GM12878 (cell line): Measurements from ENCODE around the gene TMEM150B. TPM values are rescaled to one million over a fixed set of nuclear protein-coding genes. Genes with fewer than 3 reads are reported as not detected.

Experiments
- ATF2 ChIP-seq: IDR thresholded peaks from 2 replicates; pipeline ENCODE4 v1.6.1; 2012; ENCODE audit warnings: low read length, inconsistent platforms
- CBX5 ChIP-seq: sonication (generic); IDR thresholded peaks from 2 replicates; pipeline ENCODE4 v1.6.1; 2016; ENCODE audit warnings: low read depth, moderate library complexity, mild to moderate bottlenecking, inconsistent platforms
- EZH2 ChIP-seq: IDR thresholded peaks from 2 replicates; pipeline ENCODE4 v1.6.1; 2012; ENCODE audit warnings: low read depth, mild to moderate bottlenecking, control low read depth, inconsistent platforms, low read length, borderline replicate concordance; ENCODE audit not compliant: control insufficient read depth
- HCFC1 ChIP-seq: fragments of 150-350 bp; IDR thresholded peaks from 2 replicates; pipeline ENCODE4 v1.6.1; 2014; ENCODE audit warnings: low read length
- MAX ChIP-seq: IDR thresholded peaks from 2 replicates; pipeline ENCODE4 v1.6.1; 2012; ENCODE audit warnings: low read depth, low read length, improper control_type of control experiment
- PRDM15 ChIP-seq: fragments of 450-650 bp; formaldehyde crosslinking; IDR thresholded peaks from 2 replicates; pipeline ENCODE4 v1.4.0; 2020; ENCODE audit warnings: mild to moderate bottlenecking, moderate library complexity
- SRF ChIP-seq, 2 experiments: IDR thresholded peaks; 2 replicates each; pipeline ENCODE4 v1.6.1; 2011; ENCODE audit warnings: low read depth in 2 of 2, low read length in 2 of 2, mild to moderate bottlenecking in 1 of 2, moderate library complexity in 1 of 2
- TARDBP ChIP-seq: IDR thresholded peaks from 2 replicates; pipeline ENCODE4 v1.6.1; 2016; ENCODE audit warnings: borderline replicate concordance
- ZBED1 ChIP-seq: IDR thresholded peaks from 2 replicates; pipeline ENCODE4 v1.6.1; 2016; ENCODE audit warnings: borderline replicate concordance
- ZBTB33 ChIP-seq: fragments of 450-650 bp; IDR thresholded peaks from 2 replicates; pipeline ENCODE4 v1.6.1; 2017; ENCODE audit warnings: mild to moderate bottlenecking
- ZNF24 ChIP-seq: fragments of 450-650 bp; IDR thresholded peaks from 2 replicates; pipeline ENCODE4 v1.6.1; 2017; ENCODE audit warnings: antibody characterized with exemption, mild to moderate bottlenecking
- polyA plus RNA-seq, 11 experiments: library from polyadenylated mRNA; depleted of rRNA in 4 of 11; unstranded in 6 of 11; stranded (reverse) in 5 of 11; fragments of >200 nt; fragmentation: Nextera tagmentation in 4 of 11; fragmentation: Illumina TruSeq in 1 of 11; extraction: Ambion mirVana in 4 of 11; extraction: Trizol in 1 of 11; gene quantifications; 1 replicate in 1 of 11; 2 replicates in 10 of 11; pipeline versions ENCODE4 v1.2.1 to v1.2.3, GENCODE V29; 2011 to 2016; ENCODE audit warnings: inconsistent platforms in 2 of 11, missing spikeins in 2 of 11, low read depth in 1 of 11
- total RNA-seq, 4 experiments: library from RNA; depleted of rRNA in 3 of 4; stranded (reverse); fragments of >200 nt in 3 of 4; fragmentation: Illumina TruSeq in 1 of 4; extraction: Trizol in 1 of 4; gene quantifications; 2 replicates each; pipeline versions ENCODE4 v1.2.1 to v1.2.3, GENCODE V29; 2013 to 2021
- TF ChIP-seq, protein P1 (sequence below): fragments of 450-650 bp; IDR thresholded peaks from 2 replicates; pipeline ENCODE4 v1.6.1; 2014; ENCODE audit warnings: mild to moderate bottlenecking
- TF ChIP-seq, protein P2 (sequence below): fragments of 450-650 bp; conservative IDR thresholded peaks from 2 replicates; pipeline ENCODE4 v1.6.1; 2017; ENCODE audit warnings: mild to moderate bottlenecking, moderate library complexity
- TF ChIP-seq, protein P3 (sequence below): fragments of 450-650 bp; IDR thresholded peaks from 2 replicates; pipeline ENCODE4 v1.6.1; 2016; ENCODE audit warnings: mild to moderate bottlenecking, moderate library complexity, borderline replicate concordance

Gene TMEM150B
- total and polyA plus RNA-seq, 10 of the 15 experiments (the other 5 are each of a cell fraction or from before 2014, with no cell fraction given), result 0.09 to 0.23 (median 0.18) TPM; not detected in 6

GRCh38 chr19:55304279-55304978, 20.7 kb downstream of the TMEM150B start (continued):
- TF ChIP-seq PRDM15 (CRISPR knock-in tag) (no peak), ZBED1 (no peak), TARDBP (peak; percentile 79; the same call in 1 of the 2 replicates), SRF (IDR thresholded peaks at IDR 0.05; ENCODE audit: low read depth in 2 of 2, low read length in 2 of 2) (no peak), MAX (no peak), ZNF24 (no peak), ZBTB33 (peak; percentile 81), EZH2 (no peak), CBX5 (no peak), ATF2 (no peak), HCFC1 (peak; percentile 87)
- TF ChIP-seq, protein P1, sequence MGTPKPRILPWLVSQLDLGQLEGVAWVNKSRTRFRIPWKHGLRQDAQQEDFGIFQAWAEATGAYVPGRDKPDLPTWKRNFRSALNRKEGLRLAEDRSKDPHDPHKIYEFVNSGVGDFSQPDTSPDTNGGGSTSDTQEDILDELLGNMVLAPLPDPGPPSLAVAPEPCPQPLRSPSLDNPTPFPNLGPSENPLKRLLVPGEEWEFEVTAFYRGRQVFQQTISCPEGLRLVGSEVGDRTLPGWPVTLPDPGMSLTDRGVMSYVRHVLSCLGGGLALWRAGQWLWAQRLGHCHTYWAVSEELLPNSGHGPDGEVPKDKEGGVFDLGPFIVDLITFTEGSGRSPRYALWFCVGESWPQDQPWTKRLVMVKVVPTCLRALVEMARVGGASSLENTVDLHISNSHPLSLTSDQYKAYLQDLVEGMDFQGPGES, result no peak
- TF ChIP-seq, protein P2, sequence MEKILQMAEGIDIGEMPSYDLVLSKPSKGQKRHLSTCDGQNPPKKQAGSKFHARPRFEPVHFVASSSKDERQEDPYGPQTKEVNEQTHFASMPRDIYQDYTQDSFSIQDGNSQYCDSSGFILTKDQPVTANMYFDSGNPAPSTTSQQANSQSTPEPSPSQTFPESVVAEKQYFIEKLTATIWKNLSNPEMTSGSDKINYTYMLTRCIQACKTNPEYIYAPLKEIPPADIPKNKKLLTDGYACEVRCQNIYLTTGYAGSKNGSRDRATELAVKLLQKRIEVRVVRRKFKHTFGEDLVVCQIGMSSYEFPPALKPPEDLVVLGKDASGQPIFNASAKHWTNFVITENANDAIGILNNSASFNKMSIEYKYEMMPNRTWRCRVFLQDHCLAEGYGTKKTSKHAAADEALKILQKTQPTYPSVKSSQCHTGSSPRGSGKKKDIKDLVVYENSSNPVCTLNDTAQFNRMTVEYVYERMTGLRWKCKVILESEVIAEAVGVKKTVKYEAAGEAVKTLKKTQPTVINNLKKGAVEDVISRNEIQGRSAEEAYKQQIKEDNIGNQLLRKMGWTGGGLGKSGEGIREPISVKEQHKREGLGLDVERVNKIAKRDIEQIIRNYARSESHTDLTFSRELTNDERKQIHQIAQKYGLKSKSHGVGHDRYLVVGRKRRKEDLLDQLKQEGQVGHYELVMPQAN, result no peak
- TF ChIP-seq, protein P3, sequence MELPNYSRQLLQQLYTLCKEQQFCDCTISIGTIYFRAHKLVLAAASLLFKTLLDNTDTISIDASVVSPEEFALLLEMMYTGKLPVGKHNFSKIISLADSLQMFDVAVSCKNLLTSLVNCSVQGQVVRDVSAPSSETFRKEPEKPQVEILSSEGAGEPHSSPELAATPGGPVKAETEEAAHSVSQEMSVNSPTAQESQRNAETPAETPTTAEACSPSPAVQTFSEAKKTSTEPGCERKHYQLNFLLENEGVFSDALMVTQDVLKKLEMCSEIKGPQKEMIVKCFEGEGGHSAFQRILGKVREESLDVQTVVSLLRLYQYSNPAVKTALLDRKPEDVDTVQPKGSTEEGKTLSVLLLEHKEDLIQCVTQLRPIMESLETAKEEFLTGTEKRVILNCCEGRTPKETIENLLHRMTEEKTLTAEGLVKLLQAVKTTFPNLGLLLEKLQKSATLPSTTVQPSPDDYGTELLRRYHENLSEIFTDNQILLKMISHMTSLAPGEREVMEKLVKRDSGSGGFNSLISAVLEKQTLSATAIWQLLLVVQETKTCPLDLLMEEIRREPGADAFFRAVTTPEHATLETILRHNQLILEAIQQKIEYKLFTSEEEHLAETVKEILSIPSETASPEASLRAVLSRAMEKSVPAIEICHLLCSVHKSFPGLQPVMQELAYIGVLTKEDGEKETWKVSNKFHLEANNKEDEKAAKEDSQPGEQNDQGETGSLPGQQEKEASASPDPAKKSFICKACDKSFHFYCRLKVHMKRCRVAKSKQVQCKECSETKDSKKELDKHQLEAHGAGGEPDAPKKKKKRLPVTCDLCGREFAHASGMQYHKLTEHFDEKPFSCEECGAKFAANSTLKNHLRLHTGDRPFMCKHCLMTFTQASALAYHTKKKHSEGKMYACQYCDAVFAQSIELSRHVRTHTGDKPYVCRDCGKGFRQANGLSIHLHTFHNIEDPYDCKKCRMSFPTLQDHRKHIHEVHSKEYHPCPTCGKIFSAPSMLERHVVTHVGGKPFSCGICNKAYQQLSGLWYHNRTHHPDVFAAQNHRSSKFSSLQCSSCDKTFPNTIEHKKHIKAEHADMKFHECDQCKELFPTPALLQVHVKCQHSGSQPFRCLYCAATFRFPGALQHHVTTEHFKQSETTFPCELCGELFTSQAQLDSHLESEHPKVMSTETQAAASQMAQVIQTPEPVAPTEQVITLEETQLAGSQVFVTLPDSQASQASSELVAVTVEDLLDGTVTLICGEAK, result no peak
